Fibroblast of lung (primary cell): ENCODE data around the gene MEMO1.

Source experiments
- CTCF ChIP-seq, 2 donors: IDR thresholded peaks in 1 of 2; conservative IDR thresholded peaks in 1 of 2; 1 replicate in 1 of 2; 2 replicates in 1 of 2; pipeline ENCODE4 v1.5.1; 2011 to 2012; ENCODE audit warnings: low read length in 2 of 2, control low read depth in 1 of 2, inconsistent platforms in 1 of 2, low read depth in 1 of 2, mild to moderate bottlenecking in 1 of 2
- EZH2 ChIP-seq: IDR thresholded peaks from 2 replicates; pipeline ENCODE4 v1.5.1; 2012; ENCODE audit warnings: low read length, control low read depth, mild to moderate bottlenecking; ENCODE audit errors: missing control alignments

GRCh38 chr2:31943636-31944225, 67.1 kb downstream of the MEMO1 start:
- no peak for TF ChIP-seq EZH2
- TF ChIP-seq CTCF (conservative IDR thresholded peaks at IDR 0.05 in 1 of 2, IDR thresholded peaks at IDR 0.05 in 1 of 2; ENCODE audit: low read depth in 1 of 2, low read length in 2 of 2): no peak
